H1 (cell line): ENCODE data around the gene ZHX3. TPM values are rescaled to one million over a fixed set of nuclear protein-coding genes. Genes with fewer than 3 reads are reported as not detected.

Experiments used
- CREB1 ChIP-seq: IDR thresholded peaks from 2 replicates; pipeline ENCODE4 v1.6.1; 2012; ENCODE audit warnings: inconsistent platforms
- TCF12 ChIP-seq: IDR thresholded peaks from 2 replicates; pipeline ENCODE4 v1.6.1; 2011; ENCODE audit warnings: low read depth, mild to moderate bottlenecking, low read length
- polyA plus RNA-seq, 7 experiments: library from polyadenylated mRNA; depleted of rRNA in 3 of 7; stranded (reverse) in 5 of 7; unstranded in 2 of 7; fragments of >200 nt in 5 of 7; fragments of 200-250 nt in 2 of 7; gene quantifications; 1 replicate in 5 of 7; 2 replicates in 1 of 7; 4 replicates in 1 of 7; pipeline versions ENCODE4 v1.2.1 to v1.2.3, GENCODE V29; 2011 to 2013; ENCODE audit warnings: missing spikeins in 2 of 7, mixed read lengths in 2 of 7
- total RNA-seq: library from RNA; stranded (reverse); fragmentation: NEBNext Ultra II Directional; extraction: Animal tissue kit (Norgen Biotek cat#: 25700); gene quantifications from 2 replicates; pipeline ENCODE4 v1.2.1, GENCODE V29; 2021
- TF ChIP-seq, protein P1 (sequence below), 3 experiments: IDR thresholded peaks; 1 replicate in 2 of 3; 2 replicates in 1 of 3; pipeline versions ENCODE4 v1.5.1 to v1.6.1; 2011; ENCODE audit warnings: low read length in 3 of 3, mild to moderate bottlenecking in 3 of 3, inconsistent platforms in 2 of 3, low read depth in 1 of 3, moderate library complexity in 1 of 3; ENCODE audit not compliant: insufficient read depth in 1 of 3; ENCODE audit errors: control extremely low read depth in 1 of 3

The ZHX3 gene
- total and polyA plus RNA-seq, 2 of the 8 experiments (the other 6 are each of a cell fraction or from before 2014, with no cell fraction given), result 1.00 to 7.8 TPM

DNA sequence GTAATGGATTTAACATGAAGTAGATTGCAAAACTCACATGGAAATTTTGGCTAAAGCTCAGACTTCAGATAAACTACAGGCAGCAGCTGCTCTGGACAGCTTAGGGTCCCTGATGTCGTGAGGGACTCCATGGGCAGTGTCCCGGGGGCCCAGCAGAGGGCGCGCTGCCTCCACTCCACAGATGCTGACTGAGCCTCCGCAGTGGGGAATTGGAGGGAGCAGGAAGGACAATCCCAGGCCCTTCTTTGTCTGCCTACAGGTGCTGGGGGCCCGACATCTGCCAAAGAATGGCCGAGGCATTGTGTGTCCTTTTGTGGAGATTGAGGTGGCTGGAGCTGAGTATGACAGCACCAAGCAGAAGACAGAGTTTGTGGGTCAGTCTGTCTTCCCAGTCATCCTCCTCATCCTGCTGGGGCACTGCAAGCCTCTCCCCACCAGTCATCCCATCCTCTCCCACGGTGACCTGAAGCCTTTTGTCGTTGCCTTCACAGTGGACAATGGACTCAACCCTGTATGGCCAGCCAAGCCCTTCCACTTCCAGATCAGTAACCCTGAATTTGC, 144.3 kb downstream of the ZHX3 start (continued):
- TF ChIP-seq, protein P1, sequence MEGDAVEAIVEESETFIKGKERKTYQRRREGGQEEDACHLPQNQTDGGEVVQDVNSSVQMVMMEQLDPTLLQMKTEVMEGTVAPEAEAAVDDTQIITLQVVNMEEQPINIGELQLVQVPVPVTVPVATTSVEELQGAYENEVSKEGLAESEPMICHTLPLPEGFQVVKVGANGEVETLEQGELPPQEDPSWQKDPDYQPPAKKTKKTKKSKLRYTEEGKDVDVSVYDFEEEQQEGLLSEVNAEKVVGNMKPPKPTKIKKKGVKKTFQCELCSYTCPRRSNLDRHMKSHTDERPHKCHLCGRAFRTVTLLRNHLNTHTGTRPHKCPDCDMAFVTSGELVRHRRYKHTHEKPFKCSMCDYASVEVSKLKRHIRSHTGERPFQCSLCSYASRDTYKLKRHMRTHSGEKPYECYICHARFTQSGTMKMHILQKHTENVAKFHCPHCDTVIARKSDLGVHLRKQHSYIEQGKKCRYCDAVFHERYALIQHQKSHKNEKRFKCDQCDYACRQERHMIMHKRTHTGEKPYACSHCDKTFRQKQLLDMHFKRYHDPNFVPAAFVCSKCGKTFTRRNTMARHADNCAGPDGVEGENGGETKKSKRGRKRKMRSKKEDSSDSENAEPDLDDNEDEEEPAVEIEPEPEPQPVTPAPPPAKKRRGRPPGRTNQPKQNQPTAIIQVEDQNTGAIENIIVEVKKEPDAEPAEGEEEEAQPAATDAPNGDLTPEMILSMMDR (IDR thresholded peaks at IDR 0.05; ENCODE audit: control extremely low read depth in 1 of 3, insufficient read depth in 1 of 3, low read depth in 1 of 3, low read length in 3 of 3), result peak; percentile 95 to 98 (median 97)
- TF ChIP-seq CREB1, result 0 out of 2 replicates have a peak, but pooled peaks have one; percentile 13
- TF ChIP-seq TCF12, result 0 out of 2 replicates have a peak, but pooled peaks have one; percentile 38
